ENCODE measurements around the gene TFR2. TPM values are rescaled to one million over a fixed set of nuclear protein-coding genes. Genes with fewer than 3 reads are reported as not detected.

Gene TFR2
- total and polyA plus RNA-seq, 12 donors, result 0.20 to 0.58 (median 0.49) TPM; not detected in 7

- DNase-seq (no peak), ATAC-seq (no peak)
- WGBS, 2 donors, result 93% methylated on average over 18 of the region's 18 CpGs
- Histone ChIP-seq H3K4me1 (peaks cover 8 to 27% (median 19%) of the 10 kb centered on the region in 9 donors), H3K36me3 (peaks cover 7 to 100% (median 68%) of the 10 kb centered on the region in 9 donors), H3K4me3 (no peak overlapping the region), H3K27ac (no peak overlapping the region), H3K27me3 (no peaks in the 10 kb centered on the region), H3K9me3 (no peaks in the 10 kb centered on the region)
- intact Hi-C loops (cut with DNase I), result loop anchor here in 5 of 10 donors (5.0 to 10.0 kb wide), 3 partner anchors 103 to 220 kb away; partner anchors contain the start of genes SPACDR (in 2 of the 5) and TSC22D4 (in 1 of the 5)
- TF ChIP-seq, protein P1, sequence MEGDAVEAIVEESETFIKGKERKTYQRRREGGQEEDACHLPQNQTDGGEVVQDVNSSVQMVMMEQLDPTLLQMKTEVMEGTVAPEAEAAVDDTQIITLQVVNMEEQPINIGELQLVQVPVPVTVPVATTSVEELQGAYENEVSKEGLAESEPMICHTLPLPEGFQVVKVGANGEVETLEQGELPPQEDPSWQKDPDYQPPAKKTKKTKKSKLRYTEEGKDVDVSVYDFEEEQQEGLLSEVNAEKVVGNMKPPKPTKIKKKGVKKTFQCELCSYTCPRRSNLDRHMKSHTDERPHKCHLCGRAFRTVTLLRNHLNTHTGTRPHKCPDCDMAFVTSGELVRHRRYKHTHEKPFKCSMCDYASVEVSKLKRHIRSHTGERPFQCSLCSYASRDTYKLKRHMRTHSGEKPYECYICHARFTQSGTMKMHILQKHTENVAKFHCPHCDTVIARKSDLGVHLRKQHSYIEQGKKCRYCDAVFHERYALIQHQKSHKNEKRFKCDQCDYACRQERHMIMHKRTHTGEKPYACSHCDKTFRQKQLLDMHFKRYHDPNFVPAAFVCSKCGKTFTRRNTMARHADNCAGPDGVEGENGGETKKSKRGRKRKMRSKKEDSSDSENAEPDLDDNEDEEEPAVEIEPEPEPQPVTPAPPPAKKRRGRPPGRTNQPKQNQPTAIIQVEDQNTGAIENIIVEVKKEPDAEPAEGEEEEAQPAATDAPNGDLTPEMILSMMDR (IDR thresholded peaks at IDR 0.05), result no peak
Observed at GRCh38 chr7:100685049-100685605, 43.8 kb upstream of the TFR2 start.

- Histone ChIP-seq H3K4me3 (no peak overlapping the region), H3K27ac (no peak overlapping the region), H3K9me3 (no peaks in the 10 kb centered on the region), H3K36me3 (peaks cover 7 to 100% (median 68%) of the 10 kb centered on the region in 9 donors), H3K27me3 (no peaks in the 10 kb centered on the region), H3K4me1 (peaks cover 5 to 30% (median 17%) of the 10 kb centered on the region in 9 donors)
- ATAC-seq, result no peak
- intact Hi-C loops (cut with DNase I), result loop anchor here in 6 of 10 donors (5.0 to 10.0 kb wide), 4 partner anchors 77 to 220 kb away; partner anchors contain the start of genes SPACDR (in 2 of the 6) and TSC22D4 (in 1 of the 6)
- WGBS, 2 donors, result 92 to 94% methylated on average over 16 of the region's 16 CpGs
- TF ChIP-seq, protein P1 (IDR thresholded peaks at IDR 0.05), result no peak
- no peak for DNase-seq
Observed at GRCh38 chr7:100684534-100685042, 43.2 kb upstream of the TFR2 start.

DNA sequence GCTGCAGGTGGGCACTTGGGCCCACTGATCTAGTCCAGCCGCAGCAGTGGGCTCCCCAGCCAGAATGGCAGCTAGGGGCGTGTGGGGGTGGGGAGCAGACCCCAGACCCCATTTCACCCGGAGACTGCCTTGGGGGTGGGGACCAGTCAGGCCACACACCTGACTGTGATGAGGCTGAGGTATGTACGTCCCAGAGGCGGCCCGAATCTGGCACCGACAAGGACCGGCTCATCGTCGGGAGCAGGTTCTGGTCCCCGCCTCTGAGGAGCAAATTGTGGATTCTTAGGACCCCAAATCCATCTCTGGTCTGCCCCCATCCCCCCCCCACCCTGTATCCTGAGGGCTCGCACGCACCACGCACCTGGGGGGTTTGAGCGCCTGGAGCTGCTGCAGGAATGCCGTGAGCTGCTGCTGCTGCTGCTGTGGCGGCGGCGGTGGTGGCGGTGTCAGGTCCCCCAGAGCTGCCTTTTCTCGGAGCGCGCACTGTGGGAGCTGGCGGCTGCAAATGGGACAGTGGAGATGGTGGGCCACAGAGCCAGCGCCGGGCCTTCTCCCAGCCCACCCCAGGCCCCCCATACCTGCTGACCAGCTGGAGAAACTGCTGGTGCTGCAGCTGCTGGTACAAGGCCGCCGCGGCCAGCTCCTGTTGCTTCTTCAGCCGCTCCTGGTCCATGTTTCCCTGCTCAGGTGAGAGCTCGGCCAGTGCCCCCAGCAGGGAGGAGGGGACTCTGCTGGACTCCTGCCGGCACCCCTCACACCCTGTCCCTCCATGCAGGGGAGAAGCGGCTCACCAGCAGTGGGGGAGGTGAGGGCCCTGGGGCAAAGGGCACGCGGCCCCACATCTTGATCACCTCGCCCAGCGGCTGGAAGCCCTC lies 42.5 kb upstream of the TFR2 start:
- H3K4me3 ChIP-seq, result no peak overlapping the region
- TF ChIP-seq, protein P1 (IDR thresholded peaks at IDR 0.05), result no peak
- no peaks in the 10 kb centered on the region for H3K9me3 ChIP-seq
- peaks cover 0 to 30% (median 14%) of the 10 kb centered on the region in 9 donors for H3K4me1 ChIP-seq
- no peaks in the 10 kb centered on the region for H3K27me3 ChIP-seq
- no peak for ATAC-seq
- H3K27ac ChIP-seq, result no peak overlapping the region
- DNase-seq, result no peak
- H3K36me3 ChIP-seq, result peaks cover 7 to 100% (median 74%) of the 10 kb centered on the region in 9 donors
- 92 to 94% methylated on average over 36 to 37 of the region's 37 CpGs for WGBS, 2 donors
- intact Hi-C loops (cut with DNase I), result loop anchor here in 5 of 10 donors (2.0 to 10.0 kb wide), 4 partner anchors 77 to 219 kb away; partner anchors contain the start of genes SPACDR (in 2 of the 5) and TSC22D4 (in 1 of the 5)

Data from heart right ventricle (tissue), 16 donors.